AG10803 (cell line): Measurements from ENCODE around the gene PLSCR4.

Experiments used
- DNase-seq: peaks from one replicate; pipeline ENCODE4 v3.0.0; 2010; ENCODE audit warnings: low read depth
- H3K4me3 ChIP-seq: 2 replicates; pipeline ENCODE4 v1.5.1; 2011; ENCODE audit warnings: mild to moderate bottlenecking, low read length, control low read depth
- TF ChIP-seq, protein P1 (sequence below): conservative IDR thresholded peaks from 2 replicates; pipeline ENCODE4 v1.5.1; 2011; ENCODE audit warnings: mild to moderate bottlenecking, low read length, control low read depth, inconsistent platforms

The PLSCR4 gene

GRCh38 chr3:146142757-146143156 lies 108.1 kb downstream of the PLSCR4 start:
- TF ChIP-seq, protein P1, sequence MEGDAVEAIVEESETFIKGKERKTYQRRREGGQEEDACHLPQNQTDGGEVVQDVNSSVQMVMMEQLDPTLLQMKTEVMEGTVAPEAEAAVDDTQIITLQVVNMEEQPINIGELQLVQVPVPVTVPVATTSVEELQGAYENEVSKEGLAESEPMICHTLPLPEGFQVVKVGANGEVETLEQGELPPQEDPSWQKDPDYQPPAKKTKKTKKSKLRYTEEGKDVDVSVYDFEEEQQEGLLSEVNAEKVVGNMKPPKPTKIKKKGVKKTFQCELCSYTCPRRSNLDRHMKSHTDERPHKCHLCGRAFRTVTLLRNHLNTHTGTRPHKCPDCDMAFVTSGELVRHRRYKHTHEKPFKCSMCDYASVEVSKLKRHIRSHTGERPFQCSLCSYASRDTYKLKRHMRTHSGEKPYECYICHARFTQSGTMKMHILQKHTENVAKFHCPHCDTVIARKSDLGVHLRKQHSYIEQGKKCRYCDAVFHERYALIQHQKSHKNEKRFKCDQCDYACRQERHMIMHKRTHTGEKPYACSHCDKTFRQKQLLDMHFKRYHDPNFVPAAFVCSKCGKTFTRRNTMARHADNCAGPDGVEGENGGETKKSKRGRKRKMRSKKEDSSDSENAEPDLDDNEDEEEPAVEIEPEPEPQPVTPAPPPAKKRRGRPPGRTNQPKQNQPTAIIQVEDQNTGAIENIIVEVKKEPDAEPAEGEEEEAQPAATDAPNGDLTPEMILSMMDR, result no peak
- peak; percentile 43 for DNase-seq
- no peak overlapping the region for H3K4me3 ChIP-seq
